Retinal pigment epithelial cell (primary cell): ENCODE data around the gene BCL6.
A peak's percentile ranks its signal among the peaks of the same experiment; 100 is the strongest.

Source experiments
- DNase-seq: peaks from one replicate; pipeline ENCODE4 v3.0.0-alpha.2; 2010; ENCODE audit warnings: low read depth
- H3K4me3 ChIP-seq: 2 replicates; pipeline ENCODE4 v1.5.1; 2011; ENCODE audit warnings: mild to moderate bottlenecking, low read length, control low read depth, moderate library complexity
- TF ChIP-seq, protein P1 (sequence below): conservative IDR thresholded peaks from 2 replicates; pipeline ENCODE4 v1.5.1; 2011; ENCODE audit warnings: low read depth, low read length, control low read depth, inconsistent platforms

Gene BCL6

DNA sequence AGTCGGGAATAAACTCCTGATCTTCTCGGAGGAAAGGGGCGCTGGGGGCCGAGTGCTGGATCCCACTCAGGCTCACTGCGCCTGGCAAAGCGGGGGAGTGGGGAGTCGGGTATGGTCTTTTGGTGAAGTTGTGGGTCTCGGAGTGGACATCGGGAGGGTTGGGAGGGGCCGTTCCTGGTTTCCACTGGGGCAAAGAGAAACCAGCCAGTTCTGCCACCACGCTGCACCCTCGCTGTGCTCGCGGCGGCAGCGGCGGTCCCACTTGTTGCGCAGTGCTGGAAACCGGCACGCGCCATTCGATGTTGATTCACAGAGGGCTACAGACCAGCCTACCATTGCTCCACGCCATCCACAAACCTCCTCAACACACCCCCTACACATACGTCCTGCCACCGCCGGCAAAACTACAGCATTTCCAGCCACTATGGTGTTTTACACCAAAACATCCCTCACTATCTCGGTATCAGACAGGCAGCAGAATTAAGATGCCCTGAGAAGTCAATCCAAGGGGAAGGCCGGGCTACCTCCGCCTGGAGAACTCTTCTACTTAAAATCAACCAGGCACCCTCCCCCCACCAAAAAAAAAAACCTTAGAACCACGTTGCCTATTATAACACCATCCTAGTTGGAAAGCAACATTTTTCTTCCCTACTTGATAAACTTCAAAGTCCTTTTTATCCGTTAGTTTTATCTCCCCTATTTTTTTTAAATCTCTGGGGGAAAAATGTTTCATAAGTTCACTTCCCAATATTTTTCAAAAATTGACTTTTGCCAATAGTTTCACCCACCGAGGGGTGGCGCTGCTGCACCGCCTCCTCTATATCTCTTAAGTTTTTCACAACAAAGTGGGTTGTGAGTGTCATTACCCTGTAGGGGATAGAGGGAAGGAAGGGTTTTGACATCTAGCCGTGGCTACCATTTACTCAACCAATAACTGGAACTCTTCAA is 3.6 kb downstream of the BCL6 start:
- TF ChIP-seq, protein P1, sequence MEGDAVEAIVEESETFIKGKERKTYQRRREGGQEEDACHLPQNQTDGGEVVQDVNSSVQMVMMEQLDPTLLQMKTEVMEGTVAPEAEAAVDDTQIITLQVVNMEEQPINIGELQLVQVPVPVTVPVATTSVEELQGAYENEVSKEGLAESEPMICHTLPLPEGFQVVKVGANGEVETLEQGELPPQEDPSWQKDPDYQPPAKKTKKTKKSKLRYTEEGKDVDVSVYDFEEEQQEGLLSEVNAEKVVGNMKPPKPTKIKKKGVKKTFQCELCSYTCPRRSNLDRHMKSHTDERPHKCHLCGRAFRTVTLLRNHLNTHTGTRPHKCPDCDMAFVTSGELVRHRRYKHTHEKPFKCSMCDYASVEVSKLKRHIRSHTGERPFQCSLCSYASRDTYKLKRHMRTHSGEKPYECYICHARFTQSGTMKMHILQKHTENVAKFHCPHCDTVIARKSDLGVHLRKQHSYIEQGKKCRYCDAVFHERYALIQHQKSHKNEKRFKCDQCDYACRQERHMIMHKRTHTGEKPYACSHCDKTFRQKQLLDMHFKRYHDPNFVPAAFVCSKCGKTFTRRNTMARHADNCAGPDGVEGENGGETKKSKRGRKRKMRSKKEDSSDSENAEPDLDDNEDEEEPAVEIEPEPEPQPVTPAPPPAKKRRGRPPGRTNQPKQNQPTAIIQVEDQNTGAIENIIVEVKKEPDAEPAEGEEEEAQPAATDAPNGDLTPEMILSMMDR, result peak; percentile 86

DNA sequence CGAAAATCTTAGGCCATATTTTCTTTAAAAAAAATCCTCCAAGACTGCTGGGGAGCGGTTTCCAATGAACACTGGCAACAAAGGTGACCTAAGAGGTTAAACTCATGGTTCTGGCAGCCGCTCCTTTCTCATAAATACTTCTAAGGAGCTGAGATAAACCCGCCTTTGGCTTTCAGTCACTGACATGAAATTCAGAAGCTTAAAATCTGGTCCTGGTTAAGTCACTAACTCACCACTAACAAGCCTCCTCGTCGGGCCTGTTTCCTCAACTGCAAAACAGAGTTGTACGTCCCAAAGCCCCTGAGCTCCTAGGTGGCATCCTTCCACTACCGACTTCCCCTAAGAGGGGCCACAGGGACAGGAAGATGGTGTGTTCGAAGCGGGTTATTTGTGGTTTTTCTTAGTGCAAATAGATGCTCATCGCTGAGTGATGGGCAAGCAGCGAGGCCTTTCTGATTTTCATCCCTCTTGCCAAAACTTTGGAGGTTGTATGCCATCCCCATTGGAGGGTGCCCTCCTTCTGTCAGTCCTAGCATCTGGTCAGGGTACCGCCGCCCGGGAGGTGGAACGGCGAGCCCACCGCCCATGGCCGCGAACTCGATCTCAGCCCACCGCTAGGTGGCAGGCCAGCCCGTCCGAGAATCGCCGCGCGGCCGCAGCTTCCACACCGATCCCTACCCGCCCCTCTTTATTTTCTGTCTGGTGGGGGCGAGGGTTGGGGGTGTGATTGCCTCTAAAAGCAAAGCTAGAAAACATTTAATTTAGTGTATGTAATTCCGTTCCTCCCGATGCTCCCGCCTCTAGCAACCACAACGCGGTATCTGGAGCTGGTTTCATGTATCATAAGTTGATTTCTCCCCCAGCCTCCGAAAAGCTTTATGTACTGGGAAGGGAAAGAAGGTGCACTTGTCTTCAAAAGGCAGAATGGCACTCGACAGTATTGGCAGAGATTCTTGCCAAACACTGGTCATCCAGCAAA is 4.6 kb downstream of the BCL6 start:
- peak overlapping the region; percentile 81 for H3K4me3 ChIP-seq
- TF ChIP-seq, protein P1, result peak; percentile 76
- DNase-seq, result peak; percentile 76

More for the DNA sequence above, 3.6 kb downstream of the BCL6 start:
- DNase-seq, result no peak
- H3K4me3 ChIP-seq, result peak overlapping the region; percentile 81

DNA sequence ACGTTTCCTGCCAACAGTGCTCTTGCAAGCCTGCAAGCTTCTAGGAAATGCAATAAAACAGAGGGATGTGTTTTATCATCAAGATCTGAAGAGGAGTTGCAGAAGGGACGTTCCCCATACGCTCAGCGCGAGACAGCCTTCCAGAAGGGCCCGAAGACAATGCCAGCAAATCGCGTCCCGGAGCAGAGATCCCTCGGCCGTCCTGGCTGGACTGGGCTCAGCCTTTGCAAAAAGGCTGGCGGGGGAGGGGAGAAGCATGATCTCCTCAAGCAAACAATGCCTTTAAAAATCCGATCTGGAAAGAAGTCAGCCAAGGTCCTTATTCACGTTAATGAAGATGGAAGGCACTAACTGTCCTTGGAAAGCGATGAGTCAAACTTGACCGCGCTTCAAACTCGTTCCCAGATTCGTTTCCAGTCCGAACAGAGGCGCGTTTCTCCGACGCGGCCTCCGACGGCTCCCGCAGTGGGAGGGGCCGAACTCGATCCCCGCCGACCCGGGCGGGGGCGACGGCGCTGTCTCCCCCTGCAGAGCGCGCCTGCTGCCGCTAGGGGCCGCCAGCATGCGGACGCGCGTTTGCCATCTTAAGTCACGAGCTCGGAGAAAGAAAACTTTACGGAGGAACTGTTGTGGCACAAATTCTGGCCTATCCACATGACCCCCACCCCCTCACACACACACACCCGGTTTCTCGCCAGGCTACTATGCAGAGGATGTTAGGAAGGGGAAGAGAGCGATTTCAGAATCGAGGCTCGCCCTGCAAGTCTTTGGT is 5.5 kb downstream of the BCL6 start:
- TF ChIP-seq, protein P1, result peak; percentile 94
- DNase-seq, result no peak
- peak overlapping the region; percentile 81 for H3K4me3 ChIP-seq

DNA sequence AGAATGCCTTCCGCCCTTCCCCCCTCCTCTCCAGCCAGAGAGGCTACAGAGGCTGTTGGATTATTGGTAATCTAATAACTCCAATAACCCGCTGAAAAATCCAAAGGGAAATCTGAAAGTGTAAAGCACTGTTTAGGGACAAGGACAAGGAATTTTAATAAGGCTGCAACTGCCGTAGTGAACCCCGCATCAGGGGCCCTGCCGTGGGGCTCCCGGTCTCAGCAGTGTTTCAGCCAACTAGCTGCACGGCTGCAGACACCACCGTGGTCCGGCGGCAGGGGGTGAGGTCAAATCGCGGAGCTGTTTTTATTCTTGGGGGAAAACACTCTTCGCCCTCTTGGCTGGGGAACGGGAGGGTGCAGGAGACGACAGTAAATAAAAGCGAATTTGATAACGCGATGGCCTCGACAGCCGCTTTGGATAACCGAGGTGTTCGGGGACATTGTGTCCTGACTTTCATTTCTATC is 6.1 kb downstream of the BCL6 start:
- H3K4me3 ChIP-seq, result peak overlapping the region; percentile 81
- no peak for DNase-seq
- TF ChIP-seq, protein P1, result no peak

DNA sequence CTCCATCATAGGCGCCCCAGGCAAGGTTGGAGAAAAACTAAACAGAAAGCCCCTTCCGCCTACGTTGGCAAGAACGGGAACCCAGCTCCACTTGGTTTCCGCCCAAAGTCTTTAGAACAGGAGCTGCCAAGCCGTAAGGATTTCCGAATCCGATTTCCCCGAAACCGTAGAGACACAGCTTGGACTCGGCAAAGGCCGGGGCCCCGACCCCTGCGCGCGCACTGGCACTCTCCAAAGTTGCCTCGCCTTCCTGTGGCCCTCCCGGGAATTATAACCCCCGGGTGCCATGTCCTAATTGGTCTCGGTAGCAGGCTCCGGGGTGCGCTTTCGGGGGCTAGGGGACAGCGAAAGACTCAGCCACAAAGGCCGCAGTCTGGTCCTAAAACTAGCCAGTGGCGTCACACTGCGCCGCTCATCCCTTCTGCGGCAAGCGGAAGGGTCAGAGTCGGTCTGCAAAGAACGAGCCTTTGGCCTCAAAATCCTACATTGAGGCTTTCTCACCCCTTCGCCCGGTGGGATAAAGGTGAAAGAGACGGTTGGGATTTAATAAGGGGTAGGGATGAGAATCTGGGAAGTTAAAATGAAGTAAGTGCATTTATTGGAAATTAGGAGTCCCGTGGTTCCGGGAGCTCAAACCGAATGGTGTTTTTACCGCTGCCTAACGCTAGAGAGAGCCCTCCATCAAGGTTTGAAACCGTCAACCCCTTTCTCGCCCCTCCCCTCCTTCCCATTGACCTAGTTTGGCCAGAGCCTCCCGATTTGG is 6.8 kb downstream of the BCL6 start:
- TF ChIP-seq, protein P1, result peak; percentile 84
- DNase-seq, result no peak
- peak overlapping the region; percentile 81 for H3K4me3 ChIP-seq

DNA sequence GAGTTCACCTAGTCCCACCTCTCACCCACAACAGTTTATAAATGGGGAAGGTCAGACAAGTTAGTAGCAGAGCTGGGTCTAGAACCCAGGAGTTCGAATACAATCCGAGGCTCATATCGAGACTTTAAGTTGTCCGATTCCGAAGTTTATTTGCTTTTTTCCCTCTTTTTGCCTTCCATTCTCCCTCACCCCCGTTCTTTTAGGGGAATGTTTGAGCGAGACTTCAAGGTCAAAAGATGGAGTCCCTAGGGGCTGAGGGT is 7.3 kb downstream of the BCL6 start:
- DNase-seq, result no peak
- peak overlapping the region; percentile 81 for H3K4me3 ChIP-seq
- TF ChIP-seq, protein P1, result no peak
